C4-2B (cell line): ENCODE data around the gene RARRES2.

Experiments
- ZFX ChIP-seq: fragments of 450-650 bp; IDR thresholded peaks from 2 replicates; pipeline ENCODE4 v1.6.1; 2017
- TF ChIP-seq, protein P1 (sequence below): fragments of 450-650 bp; conservative IDR thresholded peaks from 2 replicates; pipeline ENCODE4 v1.5.1; 2017; ENCODE audit warnings: mild to moderate bottlenecking

DNA sequence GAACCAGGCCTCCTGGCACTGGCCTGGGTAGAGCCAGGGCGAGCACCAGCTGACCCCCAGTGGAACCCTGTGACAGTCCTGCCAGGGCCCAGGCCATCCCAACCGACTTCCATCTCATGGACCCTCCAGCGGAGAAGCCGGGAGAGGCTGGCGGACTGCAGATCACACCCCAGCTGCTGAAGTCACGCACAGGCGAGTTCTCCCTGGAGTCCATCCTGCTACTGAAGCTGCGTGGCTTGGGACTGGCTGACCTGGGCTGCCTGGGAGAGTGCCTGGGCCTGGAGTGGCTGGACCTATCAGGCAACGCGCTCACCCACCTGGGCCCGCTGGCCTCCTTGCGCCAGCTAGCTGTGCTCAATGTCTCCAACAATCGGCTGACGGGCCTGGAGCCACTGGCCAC is 4.7 kb downstream of the RARRES2 start:
- TF ChIP-seq, protein P1, sequence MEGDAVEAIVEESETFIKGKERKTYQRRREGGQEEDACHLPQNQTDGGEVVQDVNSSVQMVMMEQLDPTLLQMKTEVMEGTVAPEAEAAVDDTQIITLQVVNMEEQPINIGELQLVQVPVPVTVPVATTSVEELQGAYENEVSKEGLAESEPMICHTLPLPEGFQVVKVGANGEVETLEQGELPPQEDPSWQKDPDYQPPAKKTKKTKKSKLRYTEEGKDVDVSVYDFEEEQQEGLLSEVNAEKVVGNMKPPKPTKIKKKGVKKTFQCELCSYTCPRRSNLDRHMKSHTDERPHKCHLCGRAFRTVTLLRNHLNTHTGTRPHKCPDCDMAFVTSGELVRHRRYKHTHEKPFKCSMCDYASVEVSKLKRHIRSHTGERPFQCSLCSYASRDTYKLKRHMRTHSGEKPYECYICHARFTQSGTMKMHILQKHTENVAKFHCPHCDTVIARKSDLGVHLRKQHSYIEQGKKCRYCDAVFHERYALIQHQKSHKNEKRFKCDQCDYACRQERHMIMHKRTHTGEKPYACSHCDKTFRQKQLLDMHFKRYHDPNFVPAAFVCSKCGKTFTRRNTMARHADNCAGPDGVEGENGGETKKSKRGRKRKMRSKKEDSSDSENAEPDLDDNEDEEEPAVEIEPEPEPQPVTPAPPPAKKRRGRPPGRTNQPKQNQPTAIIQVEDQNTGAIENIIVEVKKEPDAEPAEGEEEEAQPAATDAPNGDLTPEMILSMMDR = no peak
- TF ChIP-seq ZFX = no peak
